K562 (cell line): Measurements from ENCODE around the gene DLGAP3. TPM values are rescaled to one million over a fixed set of nuclear protein-coding genes. Genes with fewer than 3 reads are reported as not detected.

ENCODE experiments used
- CCAR2 ChIP-seq: fragments of 200-400 bp; formaldehyde crosslinking; IDR thresholded peaks from 2 replicates; pipeline ENCODE4 v1.6.1; 2017; ENCODE audit warnings: mild to moderate bottlenecking, low read depth, low read length
- HDAC3 ChIP-seq: fragments of 450-650 bp; IDR thresholded peaks from 2 replicates; pipeline ENCODE4 v1.6.1; 2018; ENCODE audit warnings: borderline replicate concordance, mild to moderate bottlenecking, moderate library complexity; ENCODE audit not compliant: partially characterized antibody
- HDAC8 ChIP-seq: fragments of 450-650 bp; IDR thresholded peaks from 2 replicates; pipeline ENCODE4 v1.6.1; 2016; ENCODE audit warnings: mild to moderate bottlenecking, missing genetic modification characterization, moderate library complexity, missing compliant biosample characterization
- PPARD ChIP-seq: fragments of 250-450 bp; sonication (Bioruptor Pico); IDR thresholded peaks from 2 replicates; pipeline ENCODE4 v1.8.0; 2022; ENCODE audit warnings: inconsistent platforms, mild to moderate bottlenecking, moderate library complexity
- RERE ChIP-seq: sonication (generic); formaldehyde crosslinking; IDR thresholded peaks from 2 replicates; pipeline ENCODE4 v1.8.0; 2023; ENCODE audit warnings: missing genetic modification reagents, mild to moderate bottlenecking, borderline replicate concordance
- TOE1 ChIP-seq, 2 experiments: fragments of 450-650 bp in 1 of 2; sonication (generic) in 1 of 2; formaldehyde crosslinking in 1 of 2; IDR thresholded peaks; 2 replicates each; pipeline versions ENCODE4 v1.7.1 to v1.8.0; 2016 to 2022; ENCODE audit warnings: borderline replicate concordance in 2 of 2, mild to moderate bottlenecking in 2 of 2, antibody characterized with exemption in 1 of 2, inconsistent platforms in 1 of 2, low read depth in 1 of 2, missing genetic modification reagents in 1 of 2, moderate library complexity in 1 of 2
- ZNF354B ChIP-seq: fragments of 250-450 bp; sonication (Bioruptor Pico); IDR thresholded peaks from 2 replicates; pipeline ENCODE4 v1.4.0; 2020
- ZNF589 ChIP-seq: fragments of 200-800 bp; sonication (Bioruptor generic); IDR thresholded peaks from 2 replicates; pipeline ENCODE4 v1.6.1; 2016; ENCODE audit warnings: low read depth, missing genetic modification characterization, missing compliant biosample characterization
- polyA plus RNA-seq, 8 experiments: library from polyadenylated mRNA; depleted of rRNA in 4 of 8; stranded (reverse) in 5 of 8; unstranded in 3 of 8; fragments of >200 nt; fragmentation: Nextera tagmentation in 2 of 8; fragmentation: Illumina TruSeq in 1 of 8; extraction: Ambion mirVana in 2 of 8; extraction: Trizol in 1 of 8; gene quantifications; 2 replicates each; pipeline versions ENCODE4 v1.2.1 to v1.2.3, GENCODE V29; 2011 to 2014; ENCODE audit warnings: inconsistent platforms in 1 of 8, missing spikeins in 1 of 8
- total RNA-seq, 7 experiments: library from RNA; depleted of rRNA in 6 of 7; stranded (reverse); fragments of >200 nt in 6 of 7; fragmentation: Illumina TruSeq in 2 of 7; extraction: Trizol in 2 of 7; gene quantifications; 2 replicates each; pipeline versions ENCODE4 v1.2.1 to v1.2.3, GENCODE V29; 2011 to 2021; ENCODE audit warnings: low replicate concordance in 1 of 7
- TF ChIP-seq, protein P1 (sequence below): fragments of 450-650 bp; IDR thresholded peaks from 2 replicates; pipeline ENCODE4 v1.6.1; 2014; ENCODE audit warnings: low read depth, mild to moderate bottlenecking, moderate library complexity, borderline replicate concordance
- TF ChIP-seq, protein P2 (sequence below): fragments of 150-350 bp; IDR thresholded peaks from 2 replicates; pipeline ENCODE4 v1.6.1; 2014; ENCODE audit warnings: low read depth, mild to moderate bottlenecking, low read length, borderline replicate concordance
- TF ChIP-seq, protein P3 (sequence below): fragments of 250-450 bp; sonication (Bioruptor Pico); IDR thresholded peaks from 2 replicates; pipeline ENCODE4 v1.5.0; 2022; ENCODE audit warnings: mild to moderate bottlenecking

The DLGAP3 gene
- total and polyA plus RNA-seq, 9 of the 15 experiments (the other 6 are each of a cell fraction or from before 2014, with no cell fraction given) = 0.01 to 0.16 (median 0.07) TPM; not detected in 6

GRCh38 chr1:34924759-34925555 lies 4.5 kb downstream of the DLGAP3 start (continued):
- TF ChIP-seq RERE (CRISPR knock-in tag) = peak; percentile 98
- 0 out of 2 replicates have a peak, but pooled peaks have one; percentile 6 for TF ChIP-seq ZNF354B (CRISPR knock-in tag)
- TF ChIP-seq PPARD = no peak
- TF ChIP-seq, protein P1, sequence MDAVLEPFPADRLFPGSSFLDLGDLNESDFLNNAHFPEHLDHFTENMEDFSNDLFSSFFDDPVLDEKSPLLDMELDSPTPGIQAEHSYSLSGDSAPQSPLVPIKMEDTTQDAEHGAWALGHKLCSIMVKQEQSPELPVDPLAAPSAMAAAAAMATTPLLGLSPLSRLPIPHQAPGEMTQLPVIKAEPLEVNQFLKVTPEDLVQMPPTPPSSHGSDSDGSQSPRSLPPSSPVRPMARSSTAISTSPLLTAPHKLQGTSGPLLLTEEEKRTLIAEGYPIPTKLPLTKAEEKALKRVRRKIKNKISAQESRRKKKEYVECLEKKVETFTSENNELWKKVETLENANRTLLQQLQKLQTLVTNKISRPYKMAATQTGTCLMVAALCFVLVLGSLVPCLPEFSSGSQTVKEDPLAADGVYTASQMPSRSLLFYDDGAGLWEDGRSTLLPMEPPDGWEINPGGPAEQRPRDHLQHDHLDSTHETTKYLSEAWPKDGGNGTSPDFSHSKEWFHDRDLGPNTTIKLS = no peak
- TF ChIP-seq HDAC3 = no peak
- TF ChIP-seq, protein P2, sequence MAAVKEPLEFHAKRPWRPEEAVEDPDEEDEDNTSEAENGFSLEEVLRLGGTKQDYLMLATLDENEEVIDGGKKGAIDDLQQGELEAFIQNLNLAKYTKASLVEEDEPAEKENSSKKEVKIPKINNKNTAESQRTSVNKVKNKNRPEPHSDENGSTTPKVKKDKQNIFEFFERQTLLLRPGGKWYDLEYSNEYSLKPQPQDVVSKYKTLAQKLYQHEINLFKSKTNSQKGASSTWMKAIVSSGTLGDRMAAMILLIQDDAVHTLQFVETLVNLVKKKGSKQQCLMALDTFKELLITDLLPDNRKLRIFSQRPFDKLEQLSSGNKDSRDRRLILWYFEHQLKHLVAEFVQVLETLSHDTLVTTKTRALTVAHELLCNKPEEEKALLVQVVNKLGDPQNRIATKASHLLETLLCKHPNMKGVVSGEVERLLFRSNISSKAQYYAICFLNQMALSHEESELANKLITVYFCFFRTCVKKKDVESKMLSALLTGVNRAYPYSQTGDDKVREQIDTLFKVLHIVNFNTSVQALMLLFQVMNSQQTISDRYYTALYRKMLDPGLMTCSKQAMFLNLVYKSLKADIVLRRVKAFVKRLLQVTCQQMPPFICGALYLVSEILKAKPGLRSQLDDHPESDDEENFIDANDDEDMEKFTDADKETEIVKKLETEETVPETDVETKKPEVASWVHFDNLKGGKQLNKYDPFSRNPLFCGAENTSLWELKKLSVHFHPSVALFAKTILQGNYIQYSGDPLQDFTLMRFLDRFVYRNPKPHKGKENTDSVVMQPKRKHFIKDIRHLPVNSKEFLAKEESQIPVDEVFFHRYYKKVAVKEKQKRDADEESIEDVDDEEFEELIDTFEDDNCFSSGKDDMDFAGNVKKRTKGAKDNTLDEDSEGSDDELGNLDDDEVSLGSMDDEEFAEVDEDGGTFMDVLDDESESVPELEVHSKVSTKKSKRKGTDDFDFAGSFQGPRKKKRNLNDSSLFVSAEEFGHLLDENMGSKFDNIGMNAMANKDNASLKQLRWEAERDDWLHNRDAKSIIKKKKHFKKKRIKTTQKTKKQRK = no peak
- TF ChIP-seq HDAC8 (tag) = peak; percentile 73; the same call in 1 of the 2 replicates
- peak; percentile 93 for TF ChIP-seq ZNF589
- no peak for TF ChIP-seq TOE1 (IDR thresholded peaks at IDR 0.05; ENCODE audit: borderline replicate concordance)
- TF ChIP-seq TOE1 (CRISPR knock-in tag; IDR thresholded peaks at IDR 0.05; ENCODE audit: borderline replicate concordance, low read depth) = peak; percentile 93; the same call in 1 of the 2 replicates
- no peak for TF ChIP-seq CCAR2
- TF ChIP-seq, protein P3, sequence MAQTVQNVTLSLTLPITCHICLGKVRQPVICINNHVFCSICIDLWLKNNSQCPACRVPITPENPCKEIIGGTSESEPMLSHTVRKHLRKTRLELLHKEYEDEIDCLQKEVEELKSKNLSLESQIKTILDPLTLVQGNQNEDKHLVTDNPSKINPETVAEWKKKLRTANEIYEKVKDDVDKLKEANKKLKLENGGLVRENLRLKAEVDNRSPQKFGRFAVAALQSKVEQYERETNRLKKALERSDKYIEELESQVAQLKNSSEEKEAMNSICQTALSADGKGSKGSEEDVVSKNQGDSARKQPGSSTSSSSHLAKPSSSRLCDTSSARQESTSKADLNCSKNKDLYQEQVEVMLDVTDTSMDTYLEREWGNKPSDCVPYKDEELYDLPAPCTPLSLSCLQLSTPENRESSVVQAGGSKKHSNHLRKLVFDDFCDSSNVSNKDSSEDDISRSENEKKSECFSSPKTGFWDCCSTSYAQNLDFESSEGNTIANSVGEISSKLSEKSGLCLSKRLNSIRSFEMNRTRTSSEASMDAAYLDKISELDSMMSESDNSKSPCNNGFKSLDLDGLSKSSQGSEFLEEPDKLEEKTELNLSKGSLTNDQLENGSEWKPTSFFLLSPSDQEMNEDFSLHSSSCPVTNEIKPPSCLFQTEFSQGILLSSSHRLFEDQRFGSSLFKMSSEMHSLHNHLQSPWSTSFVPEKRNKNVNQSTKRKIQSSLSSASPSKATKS (CRISPR knock-in tag) = no peak
